Measurements from ENCODE around the gene GSX2. TPM values are rescaled to one million over a fixed set of nuclear protein-coding genes. Genes with fewer than 3 reads are reported as not detected.

Gene GSX2
- total and polyA plus RNA-seq, 2 of the 13 experiments (the other 11 are each of a cell fraction or from before 2014, with no cell fraction given): not detected

DNA sequence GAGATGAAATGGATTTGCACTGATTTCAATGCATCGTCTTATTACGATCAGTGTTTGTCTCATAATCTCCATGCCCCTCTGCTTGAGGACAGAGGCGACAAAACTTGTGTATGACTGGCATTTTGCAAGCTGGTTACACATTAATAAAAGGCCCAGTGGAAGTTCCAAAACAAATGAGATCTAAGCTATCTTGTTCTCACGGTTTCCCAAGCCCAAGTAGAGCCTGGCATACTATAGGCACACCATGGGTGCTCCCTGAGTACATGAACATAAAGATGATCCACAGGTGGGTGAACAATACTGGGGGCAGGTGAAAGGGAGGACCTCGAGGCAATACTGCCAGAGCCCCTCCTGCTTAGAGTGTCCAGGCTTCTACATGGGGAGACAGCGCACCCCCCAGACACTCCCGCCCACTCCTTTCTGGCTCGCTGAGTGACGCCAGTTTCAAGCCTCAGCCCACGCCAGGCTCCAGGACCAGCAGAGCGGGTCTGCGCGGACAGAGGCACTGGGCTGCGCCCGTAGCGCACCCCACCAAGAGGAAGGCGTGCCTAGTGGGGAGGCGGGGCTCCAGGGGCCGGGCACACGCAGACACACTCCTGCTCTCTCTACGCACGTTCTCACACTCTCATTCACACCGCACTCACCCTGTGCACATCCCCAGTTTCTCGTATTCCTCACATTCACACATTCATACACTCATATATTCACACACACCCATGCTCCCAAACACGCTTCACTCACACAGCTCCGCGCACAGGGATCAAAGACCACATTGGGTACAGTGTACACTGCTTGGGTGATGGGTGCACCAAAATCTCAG is 8.9 kb upstream of the GSX2 start (continued):
- TF ChIP-seq PCBP1 (IDR thresholded peaks at IDR 0.05; ENCODE audit: borderline replicate concordance, low read depth, low read length) (no peak), KLF15 (CRISPR knock-in tag; IDR thresholded peaks at IDR 0.05; ENCODE audit: borderline replicate concordance) (no peak), REL (CRISPR knock-in tag; conservative IDR thresholded peaks at IDR 0.05) (no peak), GFI1 (CRISPR knock-in tag; IDR thresholded peaks at IDR 0.05; ENCODE audit: borderline replicate concordance) (no peak), POLR2G (IDR thresholded peaks at IDR 0.05; ENCODE audit: low read depth, low read length) (no peak), ZNF883 (CRISPR knock-in tag; IDR thresholded peaks at IDR 0.05; ENCODE audit: not compliant biosample characterization) (no peak), ZNF577 (CRISPR knock-in tag; IDR thresholded peaks at IDR 0.05; ENCODE audit: borderline replicate concordance, low read depth) (no peak), ZNF674 (CRISPR knock-in tag; IDR thresholded peaks at IDR 0.05; ENCODE audit: low read depth) (no peak), GZF1 (CRISPR knock-in tag; IDR thresholded peaks at IDR 0.05) (no peak)
- TF ChIP-seq, protein P1, sequence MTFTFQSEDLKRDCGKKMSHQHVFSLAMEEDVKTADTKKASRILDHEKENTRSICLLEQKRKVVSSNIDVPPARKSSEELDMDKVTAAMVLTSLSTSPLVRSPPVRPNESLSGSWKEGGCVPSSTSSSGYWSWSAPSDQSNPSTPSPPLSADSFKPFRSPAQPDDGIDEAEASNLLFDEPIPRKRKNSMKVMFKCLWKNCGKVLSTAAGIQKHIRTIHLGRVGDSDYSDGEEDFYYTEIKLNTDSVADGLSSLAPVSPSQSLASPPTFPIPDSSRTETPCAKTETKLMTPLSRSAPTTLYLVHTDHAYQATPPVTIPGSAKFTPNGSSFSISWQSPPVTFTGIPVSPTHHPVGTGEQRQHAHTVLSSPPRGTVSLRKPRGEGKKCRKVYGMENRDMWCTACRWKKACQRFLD (CRISPR knock-in tag; IDR thresholded peaks at IDR 0.05; ENCODE audit: borderline replicate concordance): no peak
- TF ChIP-seq, protein P2, sequence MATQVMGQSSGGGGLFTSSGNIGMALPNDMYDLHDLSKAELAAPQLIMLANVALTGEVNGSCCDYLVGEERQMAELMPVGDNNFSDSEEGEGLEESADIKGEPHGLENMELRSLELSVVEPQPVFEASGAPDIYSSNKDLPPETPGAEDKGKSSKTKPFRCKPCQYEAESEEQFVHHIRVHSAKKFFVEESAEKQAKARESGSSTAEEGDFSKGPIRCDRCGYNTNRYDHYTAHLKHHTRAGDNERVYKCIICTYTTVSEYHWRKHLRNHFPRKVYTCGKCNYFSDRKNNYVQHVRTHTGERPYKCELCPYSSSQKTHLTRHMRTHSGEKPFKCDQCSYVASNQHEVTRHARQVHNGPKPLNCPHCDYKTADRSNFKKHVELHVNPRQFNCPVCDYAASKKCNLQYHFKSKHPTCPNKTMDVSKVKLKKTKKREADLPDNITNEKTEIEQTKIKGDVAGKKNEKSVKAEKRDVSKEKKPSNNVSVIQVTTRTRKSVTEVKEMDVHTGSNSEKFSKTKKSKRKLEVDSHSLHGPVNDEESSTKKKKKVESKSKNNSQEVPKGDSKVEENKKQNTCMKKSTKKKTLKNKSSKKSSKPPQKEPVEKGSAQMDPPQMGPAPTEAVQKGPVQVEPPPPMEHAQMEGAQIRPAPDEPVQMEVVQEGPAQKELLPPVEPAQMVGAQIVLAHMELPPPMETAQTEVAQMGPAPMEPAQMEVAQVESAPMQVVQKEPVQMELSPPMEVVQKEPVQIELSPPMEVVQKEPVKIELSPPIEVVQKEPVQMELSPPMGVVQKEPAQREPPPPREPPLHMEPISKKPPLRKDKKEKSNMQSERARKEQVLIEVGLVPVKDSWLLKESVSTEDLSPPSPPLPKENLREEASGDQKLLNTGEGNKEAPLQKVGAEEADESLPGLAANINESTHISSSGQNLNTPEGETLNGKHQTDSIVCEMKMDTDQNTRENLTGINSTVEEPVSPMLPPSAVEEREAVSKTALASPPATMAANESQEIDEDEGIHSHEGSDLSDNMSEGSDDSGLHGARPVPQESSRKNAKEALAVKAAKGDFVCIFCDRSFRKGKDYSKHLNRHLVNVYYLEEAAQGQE (IDR thresholded peaks at IDR 0.05; ENCODE audit: borderline replicate concordance in 1 of 2, low read depth in 1 of 2, low read length in 2 of 2): no peak
- TF ChIP-seq, protein P3, sequence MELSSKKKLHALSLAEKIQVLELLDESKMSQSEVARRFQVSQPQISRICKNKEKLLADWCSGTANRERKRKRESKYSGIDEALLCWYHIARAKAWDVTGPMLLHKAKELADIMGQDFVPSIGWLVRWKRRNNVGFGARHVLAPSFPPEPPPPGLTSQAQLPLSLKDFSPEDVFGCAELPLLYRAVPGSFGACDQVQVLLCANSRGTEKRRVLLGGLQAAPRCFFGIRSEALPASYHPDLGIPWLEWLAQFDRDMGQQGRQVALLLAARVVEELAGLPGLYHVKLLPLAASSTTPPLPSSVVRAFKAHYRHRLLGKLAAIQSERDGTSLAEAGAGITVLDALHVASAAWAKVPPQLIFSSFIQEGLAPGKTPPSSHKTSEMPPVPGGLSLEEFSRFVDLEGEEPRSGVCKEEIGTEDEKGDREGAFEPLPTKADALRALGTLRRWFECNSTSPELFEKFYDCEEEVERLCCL (CRISPR knock-in tag; IDR thresholded peaks at IDR 0.05; ENCODE audit: borderline replicate concordance): no peak
- TF ChIP-seq, protein P4, sequence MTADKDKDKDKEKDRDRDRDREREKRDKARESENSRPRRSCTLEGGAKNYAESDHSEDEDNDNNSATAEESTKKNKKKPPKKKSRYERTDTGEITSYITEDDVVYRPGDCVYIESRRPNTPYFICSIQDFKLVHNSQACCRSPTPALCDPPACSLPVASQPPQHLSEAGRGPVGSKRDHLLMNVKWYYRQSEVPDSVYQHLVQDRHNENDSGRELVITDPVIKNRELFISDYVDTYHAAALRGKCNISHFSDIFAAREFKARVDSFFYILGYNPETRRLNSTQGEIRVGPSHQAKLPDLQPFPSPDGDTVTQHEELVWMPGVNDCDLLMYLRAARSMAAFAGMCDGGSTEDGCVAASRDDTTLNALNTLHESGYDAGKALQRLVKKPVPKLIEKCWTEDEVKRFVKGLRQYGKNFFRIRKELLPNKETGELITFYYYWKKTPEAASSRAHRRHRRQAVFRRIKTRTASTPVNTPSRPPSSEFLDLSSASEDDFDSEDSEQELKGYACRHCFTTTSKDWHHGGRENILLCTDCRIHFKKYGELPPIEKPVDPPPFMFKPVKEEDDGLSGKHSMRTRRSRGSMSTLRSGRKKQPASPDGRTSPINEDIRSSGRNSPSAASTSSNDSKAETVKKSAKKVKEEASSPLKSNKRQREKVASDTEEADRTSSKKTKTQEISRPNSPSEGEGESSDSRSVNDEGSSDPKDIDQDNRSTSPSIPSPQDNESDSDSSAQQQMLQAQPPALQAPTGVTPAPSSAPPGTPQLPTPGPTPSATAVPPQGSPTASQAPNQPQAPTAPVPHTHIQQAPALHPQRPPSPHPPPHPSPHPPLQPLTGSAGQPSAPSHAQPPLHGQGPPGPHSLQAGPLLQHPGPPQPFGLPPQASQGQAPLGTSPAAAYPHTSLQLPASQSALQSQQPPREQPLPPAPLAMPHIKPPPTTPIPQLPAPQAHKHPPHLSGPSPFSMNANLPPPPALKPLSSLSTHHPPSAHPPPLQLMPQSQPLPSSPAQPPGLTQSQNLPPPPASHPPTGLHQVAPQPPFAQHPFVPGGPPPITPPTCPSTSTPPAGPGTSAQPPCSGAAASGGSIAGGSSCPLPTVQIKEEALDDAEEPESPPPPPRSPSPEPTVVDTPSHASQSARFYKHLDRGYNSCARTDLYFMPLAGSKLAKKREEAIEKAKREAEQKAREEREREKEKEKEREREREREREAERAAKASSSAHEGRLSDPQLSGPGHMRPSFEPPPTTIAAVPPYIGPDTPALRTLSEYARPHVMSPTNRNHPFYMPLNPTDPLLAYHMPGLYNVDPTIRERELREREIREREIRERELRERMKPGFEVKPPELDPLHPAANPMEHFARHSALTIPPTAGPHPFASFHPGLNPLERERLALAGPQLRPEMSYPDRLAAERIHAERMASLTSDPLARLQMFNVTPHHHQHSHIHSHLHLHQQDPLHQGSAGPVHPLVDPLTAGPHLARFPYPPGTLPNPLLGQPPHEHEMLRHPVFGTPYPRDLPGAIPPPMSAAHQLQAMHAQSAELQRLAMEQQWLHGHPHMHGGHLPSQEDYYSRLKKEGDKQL (CRISPR knock-in tag; IDR thresholded peaks at IDR 0.05; ENCODE audit: low read depth): no peak

Measured in HepG2 (cell line).